NCI-H1048 (cell line): ENCODE data around the gene ST3GAL3.

Experiments
- DNase-seq: peaks from one replicate; lab custom pipeline; 2025; lab: John Stamatoyannopoulos, UW

ST3GAL3 gene

GRCh38 chr1:43913666-43914360 lies 206.5 kb downstream of the ST3GAL3 start:
- DNase-seq: no peak

- DNase-seq: no peak
Observed at GRCh38 chr1:43914576-43915525, 207.5 kb downstream of the ST3GAL3 start.

- no peak for DNase-seq
Observed at GRCh38 chr1:43919906-43920305, 212.6 kb downstream of the ST3GAL3 start.

- DNase-seq: no peak
Observed at GRCh38 chr1:43921022-43921421, 213.7 kb downstream of the ST3GAL3 start.

- DNase-seq: no peak
Observed at GRCh38 chr1:43924516-43924915, 217.2 kb downstream of the ST3GAL3 start.

GRCh38 chr1:43925846-43926245 lies 218.5 kb downstream of the ST3GAL3 start:
- no peak for DNase-seq

GRCh38 chr1:43930168-43930948 lies 223.0 kb downstream of the ST3GAL3 start:
- no peak for DNase-seq

- DNase-seq: no peak
Observed at GRCh38 chr1:43930949-43931275, 223.6 kb downstream of the ST3GAL3 start.

GRCh38 chr1:43931711-43932660 lies 224.7 kb downstream of the ST3GAL3 start:
- DNase-seq: no peak

GRCh38 chr1:43932786-43933385 lies 225.6 kb downstream of the ST3GAL3 start:
- no peak for DNase-seq

- DNase-seq: peak; percentile 17
Observed at GRCh38 chr1:43933386-43934100, 226.2 kb downstream of the ST3GAL3 start, which contains the start of gene ARTN. ARTN (plus strand) TSS chr1:43933801; CDS start chr1:43935657, 1,856 bp downstream.

- DNase-seq: peak; percentile 8
Observed at GRCh38 chr1:43934101-43934985, 227.0 kb downstream of the ST3GAL3 start.

- DNase-seq: no peak
Observed at GRCh38 chr1:43934986-43935324, 227.6 kb downstream of the ST3GAL3 start.

- no peak for DNase-seq
Observed at GRCh38 chr1:43935711-43936427, 228.5 kb downstream of the ST3GAL3 start.

- no peak for DNase-seq
Observed at GRCh38 chr1:43936431-43937151, 229.3 kb downstream of the ST3GAL3 start.

GRCh38 chr1:43937179-43937865 lies 230.0 kb downstream of the ST3GAL3 start:
- DNase-seq: no peak

- no peak for DNase-seq
Observed at GRCh38 chr1:43938383-43938782, 231.0 kb downstream of the ST3GAL3 start.
